Naive thymus-derived CD4-positive, alpha-beta T cell (primary cell): ENCODE results near the gene KCNK7. TPM values are rescaled to one million over a fixed set of nuclear protein-coding genes. Genes with fewer than 3 reads are reported as not detected.

Source experiments
- ATAC-seq: fragments of 150-1000 bp; cut with Tn5 transposase; 2 replicates; pipeline ENCODE4 v1.10.0; 2021; ENCODE audit warnings: mild to moderate bottlenecking, moderate library complexity
- CTCF ChIA-PET: fragments of 350-600 bp; sonication (Branson Sonifier 250); formaldehyde crosslinking; loops from one replicate; lab custom pipeline; 2021; ENCODE audit warnings: antibody characterized with exemption; lab: Charles Lee
- POLR2A ChIA-PET: fragments of 350-600 bp; sonication (Branson Sonifier 250); formaldehyde crosslinking; loops from one replicate; lab custom pipeline; 2021; ENCODE audit warnings: antibody characterized with exemption, inconsistent platforms; lab: Charles Lee
- DNase-seq, 9 donors: peaks; one replicate each; pipeline versions ENCODE4 v3.0.0 to v3.0.0-alpha.2; 2020 to 2022; ENCODE audit warnings: mixed read lengths in 1 of 9
- H3K27ac ChIP-seq: one replicate; pipeline ENCODE4 v1.7.0; 2013; ENCODE audit warnings: mild to moderate bottlenecking, low read depth, low read length, moderate library complexity
- H3K27me3 ChIP-seq, 2 donors: one replicate each; pipeline ENCODE4 v1.7.0; 2013; ENCODE audit warnings: low read length in 2 of 2, mild to moderate bottlenecking in 2 of 2, moderate library complexity in 2 of 2; ENCODE audit not compliant: control insufficient read depth in 2 of 2, insufficient read depth in 2 of 2
- H3K36me3 ChIP-seq, 3 experiments: 1 replicate in 2 of 3; 2 replicates in 1 of 3; pipeline ENCODE4 v1.7.0; 2013; ENCODE audit warnings: low read length in 3 of 3, mild to moderate bottlenecking in 3 of 3, moderate library complexity in 1 of 3; ENCODE audit not compliant: insufficient read depth in 3 of 3, control insufficient read depth in 2 of 3
- H3K4me1 ChIP-seq, 2 donors: one replicate each; pipeline ENCODE4 v1.7.0; 2013; ENCODE audit warnings: low read length in 2 of 2, mild to moderate bottlenecking in 2 of 2, moderate library complexity in 1 of 2; ENCODE audit not compliant: control insufficient read depth in 2 of 2, insufficient read depth in 2 of 2
- H3K4me3 ChIP-seq: 2 replicates; pipeline ENCODE4 v1.7.0; 2013; ENCODE audit warnings: mild to moderate bottlenecking, low read length
- H3K9me3 ChIP-seq, 3 experiments: 1 replicate in 2 of 3; 2 replicates in 1 of 3; pipeline ENCODE4 v1.7.0; 2013; ENCODE audit warnings: low read length in 3 of 3; ENCODE audit not compliant: control insufficient read depth in 2 of 3
- H3K27ac Mint-ChIP-seq, 9 donors: one replicate each; pipeline ENCODE4 v1.8.0; 2020 to 2022; ENCODE audit warnings: mixed read lengths in 9 of 9, mild to moderate bottlenecking in 8 of 9, moderate library complexity in 5 of 9, inconsistent platforms in 2 of 9
- H3K27me3 Mint-ChIP-seq, 5 donors: one replicate each; pipeline ENCODE4 v1.8.0; 2021 to 2022; ENCODE audit warnings: mixed read lengths in 5 of 5, mild to moderate bottlenecking in 1 of 5
- H3K36me3 Mint-ChIP-seq, 5 donors: one replicate each; pipeline ENCODE4 v1.8.0; 2020 to 2022; ENCODE audit warnings: mixed read lengths in 5 of 5, mild to moderate bottlenecking in 3 of 5, inconsistent platforms in 1 of 5
- H3K4me1 Mint-ChIP-seq, 7 donors: one replicate each; pipeline ENCODE4 v1.8.0; 2020 to 2022; ENCODE audit warnings: mixed read lengths in 7 of 7, mild to moderate bottlenecking in 3 of 7, inconsistent platforms in 1 of 7
- H3K4me3 Mint-ChIP-seq, 10 donors: one replicate each; pipeline ENCODE4 v1.8.0; 2020 to 2022; ENCODE audit warnings: mild to moderate bottlenecking in 10 of 10, mixed read lengths in 10 of 10, moderate library complexity in 6 of 10, inconsistent platforms in 2 of 10
- H3K9me3 Mint-ChIP-seq, 11 donors: one replicate each; pipeline ENCODE4 v1.8.0; 2020 to 2022; ENCODE audit warnings: mixed read lengths in 11 of 11, mild to moderate bottlenecking in 4 of 11, inconsistent platforms in 1 of 11, moderate library complexity in 1 of 11
- intact Hi-C, 2 donors: fragments of 100-400 bp; cut with micrococcal nuclease; formaldehyde crosslinking; loops; one replicate each; pipeline ENCODE4 v1.15.1; 2023
- polyA plus RNA-seq, 2 donors: library from polyadenylated mRNA; unstranded; fragments of 300-500 nt; fragmentation: Illumina TruSeq; gene quantifications; one replicate each; pipeline ENCODE4 v1.2.3, GENCODE V29; 2021
- total RNA-seq, 6 experiments: library from RNA in 5 of 6; stranded (reverse) in 5 of 6; gene quantifications; 1 replicate in 5 of 6; 2 replicates in 1 of 6; pipeline ENCODE4 v1.2.3 and lab custom pipeline; 2021 to 2026

Gene KCNK7
- total RNA-seq (1 to 10 TPM; 2.1 to 9.2 (median 4.8) TPM), polyA plus RNA-seq (under 1 TPM in 1 of 2 donors, not detected in 1; 0.25 TPM), total RNA-seq (lab: John Stamatoyannopoulos, UW) (0.40 reads per million)

GRCh38 chr11:65595543-65596281, at the start of gene KCNK7:
TSS of gene KCNK7 (minus strand) at chr11:65595800. CDS start at chr11:65595772, 28 bp downstream.
- no peaks in the 10 kb centered on the region for H3K27me3 Mint-ChIP-seq
- no peaks in the 10 kb centered on the region for H3K9me3 Mint-ChIP-seq
- peaks cover 0 to 7% (median 0%) of the 10 kb centered on the region in 5 donors for H3K36me3 Mint-ChIP-seq
- peak within 1 kb of the TSS; percentile 14 for H3K27ac ChIP-seq
- no peaks in the 10 kb centered on the region for H3K27me3 ChIP-seq
- H3K4me3 Mint-ChIP-seq, result peak within 1 kb of the TSS in 1 of 10 donors; percentile 35
- H3K36me3 ChIP-seq, result peaks cover 0 to 55% (median 0%) of the 10 kb centered on the region in 3 experiments
- no peak within 1 kb of the TSS for H3K4me3 ChIP-seq
- H3K4me1 ChIP-seq, result peaks cover 6 to 13% of the 10 kb centered on the region in 2 donors
- no peak for DNase-seq
- POLR2A ChIA-PET, result interaction anchor here (0.6 to 3.6 kb wide), 10 partner anchors 9 to 142 kb away, joined by 3 to 16 read pairs (median 4); partner anchors contain the start of gene EHBP1L1
- peak; percentile 10 for ATAC-seq
- H3K4me1 Mint-ChIP-seq, result peaks cover 0 to 23% (median 16%) of the 10 kb centered on the region in 7 donors
- peak within 1 kb of the TSS in 7 of 9 donors; percentile 25 to 78 (median 64) for H3K27ac Mint-ChIP-seq
- CTCF ChIA-PET, result interaction anchor here (12.7 kb wide), 1 partner anchor 58 kb away, joined by 126 read pairs; no protein-coding TSS in a partner anchor
- H3K9me3 ChIP-seq, result no peaks in the 10 kb centered on the region
- intact Hi-C loops, result no loop called here

- Mint-ChIP-seq H3K9me3 (peaks cover 0 to 2% (median 0%) of the 10 kb centered on the region in 11 donors), H3K27ac (peak overlapping the region in 4 of 9 donors; percentile 44 to 88 (median 72)), H3K36me3 (peaks cover 0 to 31% (median 10%) of the 10 kb centered on the region in 5 donors), H3K4me3 (no peak overlapping the region), H3K4me1 (peaks cover 11 to 38% (median 33%) of the 10 kb centered on the region in 7 donors), H3K27me3 (no peaks in the 10 kb centered on the region)
- intact Hi-C loops, result no loop called here
- Histone ChIP-seq H3K27ac (peak overlapping the region; percentile 52), H3K27me3 (no peaks in the 10 kb centered on the region), H3K4me3 (no peak overlapping the region), H3K4me1 (peaks cover 35 to 42% of the 10 kb centered on the region in 2 donors), H3K36me3 (peaks cover 27 to 82% (median 38%) of the 10 kb centered on the region in 3 experiments), H3K9me3 (no peaks in the 10 kb centered on the region)
- DNase-seq, result no peak
- CTCF ChIA-PET, result no interaction called here
- POLR2A ChIA-PET, result interaction anchor here (0.7 to 10.4 kb wide), 3 partner anchors 9 to 11 kb away, joined by 4 to 227 read pairs (median 7); no protein-coding TSS in a partner anchor
- ATAC-seq, result no peak
Measured at GRCh38 chr11:65644837-65645236, 49.2 kb upstream of the KCNK7 start.

- Histone ChIP-seq H3K27me3 (no peaks in the 10 kb centered on the region), H3K9me3 (no peaks in the 10 kb centered on the region), H3K27ac (peak overlapping the region; percentile 52), H3K36me3 (peaks cover 21 to 74% (median 34%) of the 10 kb centered on the region in 3 experiments), H3K4me1 (peaks cover 41 to 49% of the 10 kb centered on the region in 2 donors), H3K4me3 (no peak overlapping the region)
- POLR2A ChIA-PET, result interaction anchor here (0.7 to 10.4 kb wide), 2 partner anchors 10 to 27 kb away, joined by 3 to 227 read pairs; no protein-coding TSS in a partner anchor
- no peaks in the 10 kb centered on the region for H3K27me3 Mint-ChIP-seq
- no peak for ATAC-seq
- H3K4me3 Mint-ChIP-seq, result peak overlapping the region in 5 of 10 donors; percentile 40 to 97 (median 41)
- peak overlapping the region; percentile 40 to 91 (median 87) for H3K27ac Mint-ChIP-seq
- CTCF ChIA-PET, result no interaction called here
- peaks cover 19 to 45% (median 40%) of the 10 kb centered on the region in 7 donors for H3K4me1 Mint-ChIP-seq
- no peak for DNase-seq
- intact Hi-C loops, result no loop called here
- peaks cover 0 to 2% (median 0%) of the 10 kb centered on the region in 11 donors for H3K9me3 Mint-ChIP-seq
- peaks cover 0 to 36% (median 10%) of the 10 kb centered on the region in 5 donors for H3K36me3 Mint-ChIP-seq
Measured at GRCh38 chr11:65643971-65644370, 48.4 kb upstream of the KCNK7 start.

- no peak for DNase-seq
- Mint-ChIP-seq H3K27me3 (no peaks in the 10 kb centered on the region), H3K4me1 (peaks cover 29 to 55% (median 52%) of the 10 kb centered on the region in 7 donors), H3K27ac (peak overlapping the region; percentile 73 to 97 (median 91)), H3K9me3 (peaks cover 0 to 2% (median 0%) of the 10 kb centered on the region in 11 donors), H3K4me3 (peak overlapping the region; percentile 73 to 99 (median 91)), H3K36me3 (peaks cover 0 to 39% (median 4%) of the 10 kb centered on the region in 5 donors)
- H3K27ac ChIP-seq, result peak overlapping the region; percentile 97
- no peak for ATAC-seq
- H3K27me3 ChIP-seq, result no peaks in the 10 kb centered on the region
- peaks cover 51 to 59% of the 10 kb centered on the region in 2 donors for H3K4me1 ChIP-seq
- peak overlapping the region; percentile 90 for H3K4me3 ChIP-seq
- peaks cover 16 to 66% (median 22%) of the 10 kb centered on the region in 3 experiments for H3K36me3 ChIP-seq
- ChIA-PET CTCF (interaction anchor here (1.1 kb wide), 1 partner anchor 10 kb away, joined by 4 read pairs; no protein-coding TSS in a partner anchor), POLR2A (interaction anchor here (0.5 to 10.4 kb wide), 11 partner anchors 12 to 216 kb away, joined by 3 to 227 read pairs (median 4); partner anchors contain the start of genes FAM89B, PCNX3 and RELA)
- no peaks in the 10 kb centered on the region for H3K9me3 ChIP-seq
- intact Hi-C loops, result no loop called here
Measured at GRCh38 chr11:65642014-65642671, 46.5 kb upstream of the KCNK7 start.

- Mint-ChIP-seq H3K36me3 (peaks cover 0 to 42% (median 4%) of the 10 kb centered on the region in 5 donors), H3K27ac (peak overlapping the region; percentile 73 to 97 (median 91)), H3K9me3 (peaks cover 0 to 2% (median 0%) of the 10 kb centered on the region in 11 donors), H3K4me1 (peaks cover 31 to 59% (median 56%) of the 10 kb centered on the region in 7 donors), H3K4me3 (peak overlapping the region; percentile 73 to 99 (median 91)), H3K27me3 (no peaks in the 10 kb centered on the region)
- ATAC-seq (no peak), DNase-seq (no peak)
- H3K27ac ChIP-seq, result peak overlapping the region; percentile 97
- POLR2A ChIA-PET, result interaction anchor here (0.7 to 10.4 kb wide), 7 partner anchors 13 to 155 kb away, joined by 3 to 227 read pairs (median 5); partner anchors contain the start of genes FAM89B, PCNX3 and RELA
- peaks cover 54 to 62% of the 10 kb centered on the region in 2 donors for H3K4me1 ChIP-seq
- H3K27me3 ChIP-seq, result no peaks in the 10 kb centered on the region
- H3K4me3 ChIP-seq, result peak overlapping the region; percentile 90
- no peaks in the 10 kb centered on the region for H3K9me3 ChIP-seq
- peaks cover 16 to 68% (median 22%) of the 10 kb centered on the region in 3 experiments for H3K36me3 ChIP-seq
- CTCF ChIA-PET, result interaction anchor here (1.1 to 1.2 kb wide), 2 partner anchors 15 to 70 kb away, joined by 3 to 5 read pairs; partner anchors contain the start of gene KAT5
- intact Hi-C loops, result no loop called here
Measured at GRCh38 chr11:65641297-65642013, 45.9 kb upstream of the KCNK7 start.
